Erythroblast (primary cell): ENCODE data around the gene CCDC154.
"Not testable (repeated sequence)": the region's sequence is repeated elsewhere in the genome, so short reads cannot be mapped to it uniquely, and the experiment has no call there.

ENCODE experiments used
- DNase-seq, 2 experiments: peaks; one replicate each; lab custom pipeline; 2025; lab: John Stamatoyannopoulos, UW
- GATA1 ChIP-seq: IDR thresholded peaks from 2 replicates; pipeline ENCODE4 v1.6.1; 2011; ENCODE audit warnings: low read depth, mild to moderate bottlenecking, control low read depth, low read length, moderate library complexity
- POLR2A ChIP-seq: IDR thresholded peaks from 2 replicates; pipeline ENCODE4 v1.6.1; 2011; ENCODE audit warnings: mild to moderate bottlenecking, low read length

Gene CCDC154

DNA sequence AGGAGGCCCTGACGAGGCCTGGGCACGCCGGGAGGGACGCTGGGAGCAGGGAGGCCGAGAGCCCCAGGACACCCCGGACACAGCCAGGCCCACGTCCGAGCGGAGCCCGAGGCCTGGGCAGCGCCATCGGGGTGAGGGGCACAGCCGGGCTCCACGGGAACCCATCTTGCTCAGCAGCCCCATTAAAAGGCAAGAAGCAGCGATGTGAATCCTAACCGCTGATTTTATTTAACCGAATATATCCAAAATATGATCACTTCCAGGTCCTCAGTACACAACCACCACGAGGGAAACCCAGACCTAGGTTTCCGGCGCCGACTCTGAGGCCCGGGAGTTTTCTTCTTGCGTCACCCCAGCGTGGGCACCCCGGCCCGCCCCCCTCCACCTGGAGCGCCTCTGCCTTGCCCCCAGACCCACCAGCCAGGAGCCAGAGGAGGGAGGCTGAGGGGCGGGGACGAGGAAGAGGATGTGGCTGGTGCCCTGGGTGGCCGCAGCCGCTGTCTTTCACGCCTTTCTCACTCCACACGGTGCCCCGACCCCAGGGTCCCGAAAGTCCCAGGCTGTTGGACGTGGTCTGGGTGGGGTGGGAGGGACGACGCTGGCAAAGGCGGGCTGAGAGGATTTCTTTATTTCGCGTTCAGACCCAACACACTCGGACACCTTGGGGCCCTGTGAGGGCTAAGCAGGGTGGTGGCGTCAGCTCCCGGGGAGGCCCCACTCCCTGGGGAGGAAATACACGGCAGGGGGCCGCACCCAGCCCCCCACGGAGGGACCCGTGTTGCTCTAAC is 568 bp upstream of the CCDC154 start:
- no peak for DNase-seq
- TF ChIP-seq GATA1 (no peak), POLR2A (no peak)

DNA sequence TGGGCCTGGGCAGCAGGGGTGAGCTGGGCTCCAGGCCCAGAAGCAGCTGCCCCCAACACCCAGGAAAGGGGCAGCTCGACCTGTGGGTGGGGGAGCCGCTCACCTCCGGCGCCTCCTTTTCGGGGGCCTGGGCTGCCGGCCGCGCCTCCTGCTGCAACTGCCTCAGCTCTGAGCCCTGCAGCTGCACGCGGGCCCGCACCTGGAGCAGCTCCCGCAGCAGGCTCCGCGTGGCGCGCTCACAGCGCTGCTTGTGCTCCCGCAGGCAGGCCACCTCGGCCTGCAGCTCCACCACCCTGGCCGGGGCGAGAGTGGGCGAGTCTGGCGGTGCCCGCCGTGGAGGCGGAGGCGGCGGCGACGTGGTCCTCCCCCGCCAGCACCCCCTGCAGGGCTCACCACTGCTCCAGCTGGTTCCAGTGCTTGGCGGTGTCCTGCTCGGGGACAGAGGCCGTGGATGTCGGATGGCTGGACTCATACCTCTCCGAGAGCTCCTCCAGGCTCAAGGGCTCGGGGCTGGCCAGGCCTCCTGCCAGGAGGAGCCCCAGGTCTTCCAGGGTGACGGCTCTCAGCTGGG is 868 bp downstream of the CCDC154 start:
- no peak for TF ChIP-seq GATA1
- TF ChIP-seq POLR2A: no peak

DNA sequence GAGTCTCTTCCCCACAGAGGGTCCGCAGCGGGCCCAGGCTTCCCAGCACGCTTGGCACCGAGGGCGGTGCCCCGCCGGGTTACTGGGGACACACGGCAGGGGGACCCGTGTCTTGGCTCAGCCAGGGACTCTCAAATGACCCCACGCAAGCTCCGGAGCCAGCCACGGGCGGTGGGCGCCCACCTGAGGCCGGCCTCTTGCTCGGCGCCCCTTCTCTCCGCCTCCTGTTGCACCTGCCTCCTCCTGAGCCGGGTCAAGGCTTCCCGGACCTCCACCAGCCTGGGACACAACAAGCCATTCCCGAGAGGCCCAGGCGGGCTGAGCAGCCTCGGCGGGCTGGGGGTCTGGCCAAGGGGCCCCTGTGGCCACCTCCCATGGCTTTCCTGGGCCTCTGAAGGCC is 1.7 kb downstream of the CCDC154 start:
- DNase-seq: no peak
- no peak for TF ChIP-seq POLR2A
- TF ChIP-seq GATA1: no peak

More for the DNA sequence above, 868 bp downstream of the CCDC154 start:
- no peak for DNase-seq

GRCh38 chr16:1441391-1441829 is 2.9 kb downstream of the CCDC154 start:
- no peak for TF ChIP-seq POLR2A
- no peak for TF ChIP-seq GATA1
- no peak for DNase-seq

- not testable (repeated sequence) for DNase-seq
Measured at GRCh38 chr16:1439699-1440074, 4.7 kb downstream of the CCDC154 start.

- no peak for DNase-seq
- TF ChIP-seq GATA1 (no peak), POLR2A (no peak)
Measured at GRCh38 chr16:1439058-1439698, 5.2 kb downstream of the CCDC154 start.

GRCh38 chr16:1438229-1439057 is 5.9 kb downstream of the CCDC154 start:
- TF ChIP-seq POLR2A (no peak), GATA1 (no peak)
- DNase-seq: no peak

- DNase-seq: no peak
- TF ChIP-seq POLR2A (no peak), GATA1 (no peak)
Measured at GRCh38 chr16:1437606-1438005, 6.8 kb downstream of the CCDC154 start.

DNA sequence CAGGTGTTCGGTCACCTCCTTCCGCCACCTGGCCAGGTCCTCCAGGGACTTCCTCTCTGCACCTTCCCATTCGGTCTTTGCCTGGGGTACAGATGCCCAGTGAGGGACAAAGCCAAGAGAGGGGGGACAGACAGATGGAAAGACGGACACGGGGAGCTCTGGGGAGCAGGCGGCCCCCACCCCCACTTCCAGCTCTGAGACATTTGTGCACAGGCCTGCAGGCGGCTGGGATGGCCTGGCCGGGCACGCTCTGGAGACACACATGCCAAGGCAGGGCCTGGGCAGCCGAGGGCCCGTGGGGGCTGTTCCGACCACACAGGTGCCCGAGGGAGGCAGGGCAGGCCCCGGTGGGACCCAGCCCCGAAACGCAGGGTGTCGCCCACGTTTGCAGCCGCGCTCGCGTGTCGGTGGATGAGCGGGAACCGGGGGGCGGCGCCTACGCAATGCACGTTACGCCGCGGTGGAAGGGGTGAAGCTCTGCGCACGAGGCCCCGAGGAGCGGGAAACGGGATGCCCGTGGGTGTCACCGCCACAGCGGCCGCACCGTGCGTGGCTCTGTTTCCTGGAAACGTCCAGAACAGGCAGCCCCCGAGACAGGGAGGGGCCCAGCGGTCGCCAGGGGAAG is 7.5 kb downstream of the CCDC154 start:
- DNase-seq: no peak
- TF ChIP-seq GATA1 (no peak), POLR2A (no peak)

- DNase-seq: no peak
- no peak for TF ChIP-seq POLR2A
- TF ChIP-seq GATA1: no peak
Measured at GRCh38 chr16:1435921-1436697, 8.2 kb downstream of the CCDC154 start.

- TF ChIP-seq GATA1 (no peak), POLR2A (no peak)
- DNase-seq: no peak
Measured at GRCh38 chr16:1434644-1435592, 9.4 kb downstream of the CCDC154 start.
